H1 (cell line): ENCODE data around the gene SAMD4A. TPM values are rescaled to one million over a fixed set of nuclear protein-coding genes. Genes with fewer than 3 reads are reported as not detected.

Experiments
- CTCF ChIA-PET: fragments of 300-600 bp; sonication (Branson Sonifier 250); formaldehyde crosslinking; loops from one replicate; lab custom pipeline; 2021; ENCODE audit not compliant: partially characterized antibody; lab: Charles Lee
- POLR2A ChIA-PET: fragments of 300-600 bp; sonication (Branson Sonifier 250); formaldehyde crosslinking; loops from one replicate; lab custom pipeline; 2021; ENCODE audit warnings: inconsistent platforms; ENCODE audit not compliant: partially characterized antibody; lab: Charles Lee
- DNase-seq, 2 experiments: peaks; one replicate each; pipeline versions ENCODE4 v3.0.0 to v3.0.0-alpha.2; 2010 to 2022; ENCODE audit warnings: low spot score in 2 of 2, low read depth in 1 of 2, mixed read lengths in 1 of 2
- FAIRE-seq: peaks from 2 replicates; lab custom pipeline; 2011; peaks lifted over from hg19 to GRCh38; lab: Jason Lieb, UNC
- H2AFZ ChIP-seq: 2 replicates; pipeline ENCODE4 v1.8.1; 2012; ENCODE audit warnings: low read length, inconsistent platforms
- H2AK5ac ChIP-seq: 2 replicates; pipeline ENCODE4 v1.6.1; 2013; ENCODE audit warnings: low read depth, low read length
- H2BK120ac ChIP-seq: replicated peaks from 2 replicates; pipeline ENCODE3; 2013; ENCODE audit warnings: low read depth, low read length, inconsistent platforms
- H2BK12ac ChIP-seq: 2 replicates; pipeline ENCODE4 v1.6.1; 2013; ENCODE audit warnings: low read depth, low read length
- H2BK15ac ChIP-seq: 2 replicates; pipeline ENCODE4 v1.6.1; 2013; ENCODE audit warnings: low read length
- H2BK20ac ChIP-seq: 2 replicates; pipeline ENCODE4 v1.6.1; 2013; ENCODE audit warnings: low read length
- H2BK5ac ChIP-seq: 2 replicates; pipeline ENCODE4 v1.6.1; 2013; ENCODE audit warnings: low read depth, low read length
- H3K14ac ChIP-seq: 2 replicates; pipeline ENCODE4 v1.6.1; 2013; ENCODE audit warnings: inconsistent platforms; ENCODE audit not compliant: insufficient read length
- H3K18ac ChIP-seq: 2 replicates; pipeline ENCODE4 v1.6.1; 2013; ENCODE audit warnings: low read length; ENCODE audit errors: extremely low read depth
- H3K23ac ChIP-seq: 2 replicates; pipeline ENCODE4 v1.6.1; 2013; ENCODE audit warnings: inconsistent platforms; ENCODE audit not compliant: insufficient read length
- H3K23me2 ChIP-seq: 2 replicates; pipeline ENCODE4 v1.6.1; 2013; ENCODE audit warnings: low read depth, low read length
- H3K27ac ChIP-seq: 2 replicates; pipeline ENCODE4 v1.6.1; 2011; ENCODE audit warnings: low read depth, low read length, inconsistent platforms
- H3K27me3 ChIP-seq, 4 experiments: replicated peaks in 1 of 4; 1 replicate in 1 of 4; 2 replicates in 3 of 4; pipeline versions ENCODE4 v1.6.1 to v1.8.1; 2011 to 2013; ENCODE audit warnings: low read length in 3 of 4, mild to moderate bottlenecking in 3 of 4, inconsistent platforms in 2 of 4, mixed read lengths in 2 of 4, moderate library complexity in 1 of 4; ENCODE audit not compliant: control insufficient read depth in 3 of 4, insufficient read depth in 3 of 4; ENCODE audit errors: extremely low read depth in 1 of 4
- H3K36me3 ChIP-seq, 4 experiments: 2 replicates each; pipeline versions ENCODE4 v1.6.1 to v1.8.1; 2011 to 2013; ENCODE audit warnings: mild to moderate bottlenecking in 4 of 4, low read length in 3 of 4, moderate library complexity in 2 of 4, control low read depth in 1 of 4, inconsistent platforms in 1 of 4; ENCODE audit not compliant: insufficient read depth in 4 of 4, control insufficient read depth in 2 of 4
- H3K4ac ChIP-seq: replicated peaks from 2 replicates; pipeline ENCODE3; 2013; ENCODE audit warnings: low read length, low read depth, mixed read lengths, inconsistent platforms; ENCODE audit not compliant: insufficient read length
- H3K4me1 ChIP-seq, 4 experiments: replicated peaks in 1 of 4; 1 replicate in 1 of 4; 2 replicates in 3 of 4; pipeline versions ENCODE4 v1.6.1 to v1.8.1; 2011 to 2013; ENCODE audit warnings: low read length in 3 of 4, inconsistent platforms in 2 of 4, mixed read lengths in 1 of 4; ENCODE audit not compliant: insufficient read depth in 4 of 4, control insufficient read depth in 3 of 4
- H3K4me2 ChIP-seq, 2 experiments: 2 replicates each; pipeline versions ENCODE4 v1.6.1 to v1.8.1; 2011 to 2013; ENCODE audit warnings: low read depth in 2 of 2, low read length in 2 of 2, control low read depth in 1 of 2, inconsistent platforms in 1 of 2, mild to moderate bottlenecking in 1 of 2; ENCODE audit not compliant: insufficient read depth in 1 of 2
- H3K4me3 ChIP-seq, 4 experiments: fragments of 200-600, 300-600 bp in 1 of 4; sonication (generic), shearing (Covaris generic), sonication (Bioruptor Twin) in 1 of 4; 2 replicates each; pipeline versions ENCODE4 v1.5.1 to v1.8.1; 2011 to 2016; ENCODE audit warnings: low read length in 4 of 4, low read depth in 3 of 4, control low read depth in 2 of 4, inconsistent platforms in 2 of 4, mild to moderate bottlenecking in 2 of 4, mixed read lengths in 1 of 4, moderate library complexity in 1 of 4; ENCODE audit not compliant: insufficient read depth in 2 of 4; ENCODE audit errors: extremely low read depth in 1 of 4
- H3K56ac ChIP-seq: replicated peaks from 2 replicates; pipeline ENCODE3; 2013; ENCODE audit warnings: low read depth, mild to moderate bottlenecking, mixed read lengths, low read length, inconsistent platforms; ENCODE audit not compliant: insufficient read length
- H3K79me1 ChIP-seq: 2 replicates; pipeline ENCODE4 v1.6.1; 2013; ENCODE audit warnings: low read depth, low read length, control low read depth
- H3K79me2 ChIP-seq, 2 experiments: 2 replicates each; pipeline versions ENCODE4 v1.6.1 to v1.8.1; 2012 to 2013; ENCODE audit warnings: low read length in 2 of 2, mild to moderate bottlenecking in 2 of 2, inconsistent platforms in 1 of 2; ENCODE audit not compliant: insufficient read depth in 2 of 2, control insufficient read depth in 1 of 2
- H3K9ac ChIP-seq, 4 experiments: replicated peaks in 1 of 4; 1 replicate in 1 of 4; 2 replicates in 3 of 4; pipeline versions ENCODE4 v1.6.1 to v1.8.1; 2011 to 2013; ENCODE audit warnings: low read depth in 3 of 4, low read length in 3 of 4, control low read depth in 2 of 4, mild to moderate bottlenecking in 2 of 4, moderate library complexity in 2 of 4, inconsistent platforms in 1 of 4; ENCODE audit errors: extremely low read depth in 1 of 4
- H3K9me3 ChIP-seq, 2 experiments: 2 replicates each; pipeline versions ENCODE4 v1.6.1 to v1.8.1; 2012 to 2013; ENCODE audit warnings: mild to moderate bottlenecking in 2 of 2, moderate library complexity in 2 of 2, control low read depth in 1 of 2, inconsistent platforms in 1 of 2, low read depth in 1 of 2, low read length in 1 of 2, mixed read lengths in 1 of 2; ENCODE audit not compliant: insufficient read depth in 2 of 2
- H4K20me1 ChIP-seq, 2 experiments: replicated peaks in 1 of 2; 2 replicates each; pipeline versions ENCODE3 to v1.8.1; 2011 to 2013; ENCODE audit warnings: inconsistent platforms in 2 of 2, low read length in 2 of 2, mild to moderate bottlenecking in 1 of 2; ENCODE audit not compliant: insufficient read depth in 2 of 2, control insufficient read depth in 1 of 2
- H4K5ac ChIP-seq: 2 replicates; pipeline ENCODE4 v1.6.1; 2013; ENCODE audit warnings: low read length, low read depth, mixed read lengths, inconsistent platforms; ENCODE audit not compliant: insufficient read length
- H4K8ac ChIP-seq: 2 replicates; pipeline ENCODE4 v1.8.0; 2013; ENCODE audit warnings: mild to moderate bottlenecking, moderate library complexity, low read length, inconsistent platforms; ENCODE audit not compliant: insufficient read depth; ENCODE audit errors: extremely low read depth
- H4K91ac ChIP-seq: replicated peaks from 2 replicates; pipeline ENCODE3; 2013; ENCODE audit warnings: low read length, mixed read lengths, inconsistent platforms; ENCODE audit not compliant: insufficient read length
- FOSL1 ChIP-seq: IDR thresholded peaks from 2 replicates; pipeline ENCODE4 v1.6.1; 2011; ENCODE audit warnings: mild to moderate bottlenecking, low read depth, low read length, moderate library complexity; ENCODE audit not compliant: insufficient read depth
- SIRT6 ChIP-seq: IDR thresholded peaks from one replicate; pipeline ENCODE4 v1.7.1; 2012; ENCODE audit warnings: low read length, inconsistent platforms
- SUZ12 ChIP-seq: fragments of 200-600 bp; sonication (generic); IDR thresholded peaks from 2 replicates; pipeline ENCODE4 v1.6.1; 2012; ENCODE audit warnings: mild to moderate bottlenecking, inconsistent platforms, low read length, moderate library complexity, mixed read lengths
- TAF7 ChIP-seq: optimal IDR thresholded peaks from 2 replicates; pipeline ENCODE3; 2011; ENCODE audit warnings: low read depth, mild to moderate bottlenecking, inconsistent platforms, low read length, moderate library complexity, borderline replicate concordance
- WGBS, 2 experiments: shearing (Covaris generic) in 1 of 2; methylation state at CpG; one replicate each; pipeline versions ENCODE4 v1.1.6 to v1.1.7; 2013 to 2015; ENCODE audit warnings: low lambda C conversion rate in 2 of 2, mixed read lengths in 2 of 2, inconsistent platforms in 1 of 2, low coverage in 1 of 2, missing lambda C conversion rate in 1 of 2; ENCODE audit not compliant: insufficient replicate concordance in 2 of 2, insufficient coverage in 1 of 2, insufficient read length in 1 of 2; ENCODE audit errors: extremely low coverage in 1 of 2, missing lambda C conversion rate in 1 of 2; 5-methylcytosine and 5-hydroxymethylcytosine counted together
- polyA plus RNA-seq, 7 experiments: library from polyadenylated mRNA; depleted of rRNA in 3 of 7; stranded (reverse) in 5 of 7; unstranded in 2 of 7; fragments of >200 nt in 5 of 7; fragments of 200-250 nt in 2 of 7; gene quantifications; 1 replicate in 5 of 7; 2 replicates in 1 of 7; 4 replicates in 1 of 7; pipeline versions ENCODE4 v1.2.1 to v1.2.3, GENCODE V29; 2011 to 2013; ENCODE audit warnings: missing spikeins in 2 of 7, mixed read lengths in 2 of 7
- total RNA-seq: library from RNA; stranded (reverse); fragmentation: NEBNext Ultra II Directional; extraction: Animal tissue kit (Norgen Biotek cat#: 25700); gene quantifications from 2 replicates; pipeline ENCODE4 v1.2.1, GENCODE V29; 2021

Gene SAMD4A
- total and polyA plus RNA-seq, 2 of the 8 experiments (the other 6 are each of a cell fraction or from before 2014, with no cell fraction given) = 2.4 to 12.3 TPM

GRCh38 chr14:54712465-54713200 is 145.7 kb downstream of the SAMD4A start:
- Histone ChIP-seq H3K14ac (no peak overlapping the region), H3K4ac (no peak overlapping the region), H3K36me3 (no peaks in the 10 kb centered on the region), H4K20me1 (no peaks in the 10 kb centered on the region), H2AK5ac (no peak overlapping the region), H2BK15ac (no peak overlapping the region), H3K56ac (no peak overlapping the region), H3K9ac (no peak overlapping the region), H2BK5ac (no peak overlapping the region), H4K8ac (no peak overlapping the region), H3K79me1 (no peaks in the 10 kb centered on the region; the same call in 1 of the 2 replicates), H3K27ac (no peak overlapping the region), H3K4me2 (no peak overlapping the region), H3K79me2 (no peaks in the 10 kb centered on the region), H4K5ac (no peak overlapping the region), H2BK120ac (no peak overlapping the region), H3K9me3 (no peaks in the 10 kb centered on the region), H3K4me3 (no peak overlapping the region), H2BK20ac (no peak overlapping the region), H3K18ac (no peak overlapping the region), H3K23me2 (no peaks in the 10 kb centered on the region), H2AFZ (no peak overlapping the region), H4K91ac (no peak overlapping the region), H2BK12ac (no peak overlapping the region), H3K4me1 (peaks cover 0 to 3% (median 0%) of the 10 kb centered on the region in 4 experiments; a peak in 1 of 7 replicates), H3K27me3 (no peaks in the 10 kb centered on the region; a peak in 1 of 7 replicates), H3K23ac (no peak overlapping the region)
- ChIA-PET POLR2A (no interaction called here), CTCF (interaction anchor here (0.6 to 2.0 kb wide), 8 partner anchors 10 to 273 kb away, joined by 3 to 7 read pairs (median 4); no protein-coding TSS in a partner anchor)
- no peak for FAIRE-seq
- DNase-seq = no peak
- WGBS, 2 experiments = 92% methylated on average over 5 of the region's 5 CpGs; no CpG with 5 or more reads in 1 of the 2 experiments
- TF ChIP-seq SIRT6 (no peak), TAF7 (no peak), SUZ12 (no peak), FOSL1 (no peak)
